Measurements from ENCODE around the gene ABCG1.

- TF ChIP-seq CTCF (IDR thresholded peaks at IDR 0.05; ENCODE audit: low read length): no peak
- no peak for TF ChIP-seq EZH2phosphoT487 (IDR thresholded peaks at IDR 0.05; ENCODE audit: low read length)
Observed at GRCh38 chr21:42257091-42257765, 38.3 kb downstream of the ABCG1 start.
